SW480 (cell line): ENCODE data around the gene GRB10.
"Not testable (repeated sequence)": the region's sequence is repeated elsewhere in the genome, so short reads cannot be mapped to it uniquely, and the experiment has no call there.

Source experiments
- DNase-seq: peaks from one replicate; pipeline ENCODE4 v3.0.0-alpha.2; 2016; ENCODE audit warnings: low spot score

GRB10 gene

DNA sequence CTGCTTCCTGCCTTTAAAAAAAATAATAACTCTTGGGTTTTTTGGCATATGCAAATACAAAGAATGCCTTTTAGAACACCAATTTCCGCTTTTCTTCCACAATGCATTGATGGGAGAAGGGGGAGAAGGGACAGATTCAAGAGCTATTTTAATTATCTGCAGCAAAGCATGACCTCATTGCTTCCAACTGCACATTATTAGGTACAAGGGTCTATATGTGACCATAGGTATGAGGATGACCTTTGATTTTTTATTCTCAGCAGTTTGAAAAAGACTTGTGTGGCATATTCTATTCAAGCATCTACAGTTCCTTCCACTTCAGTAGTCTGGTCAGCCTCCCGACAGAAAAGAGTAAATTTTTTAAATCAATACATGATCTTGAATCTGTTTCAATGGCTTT is 39.7 kb downstream of the GRB10 start:
- no peak for DNase-seq

GRCh38 chr7:50742401-50742800 is 40.3 kb downstream of the GRB10 start:
- DNase-seq, result no peak

GRCh38 chr7:50739744-50740435 is 42.8 kb downstream of the GRB10 start:
- DNase-seq, result no peak

GRCh38 chr7:50738932-50739331 is 43.8 kb downstream of the GRB10 start:
- no peak for DNase-seq

GRCh38 chr7:50735836-50736235 is 46.9 kb downstream of the GRB10 start:
- not testable (repeated sequence) for DNase-seq

GRCh38 chr7:50735333-50735732 is 47.4 kb downstream of the GRB10 start:
- DNase-seq, result no peak

DNA sequence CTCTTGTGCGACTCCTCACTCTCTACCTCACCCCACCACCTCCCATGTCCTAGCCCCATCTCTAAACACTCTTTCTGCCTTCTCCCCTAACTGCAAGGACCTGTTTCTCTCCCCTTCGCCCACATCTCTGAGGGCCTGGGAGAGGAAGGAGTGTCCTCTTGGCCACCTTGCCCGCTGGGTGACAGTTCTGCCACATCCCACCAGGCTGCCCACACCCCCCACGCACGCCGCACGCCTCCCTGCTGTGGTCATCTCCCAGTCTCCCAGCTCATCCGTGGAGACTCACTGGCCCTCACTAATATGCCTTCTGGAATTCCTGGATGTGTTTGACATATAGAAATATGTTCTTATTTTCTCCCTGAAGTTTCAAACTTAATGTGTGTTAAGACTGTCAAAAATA is 48.5 kb downstream of the GRB10 start:
- no peak for DNase-seq

GRCh38 chr7:50733552-50733951 is 49.1 kb downstream of the GRB10 start:
- DNase-seq, result no peak

GRCh38 chr7:50731703-50732582 is 50.8 kb downstream of the GRB10 start:
- DNase-seq, result no peak

- DNase-seq, result no peak
Observed at GRCh38 chr7:50730446-50731400, 52.0 kb downstream of the GRB10 start.

DNA sequence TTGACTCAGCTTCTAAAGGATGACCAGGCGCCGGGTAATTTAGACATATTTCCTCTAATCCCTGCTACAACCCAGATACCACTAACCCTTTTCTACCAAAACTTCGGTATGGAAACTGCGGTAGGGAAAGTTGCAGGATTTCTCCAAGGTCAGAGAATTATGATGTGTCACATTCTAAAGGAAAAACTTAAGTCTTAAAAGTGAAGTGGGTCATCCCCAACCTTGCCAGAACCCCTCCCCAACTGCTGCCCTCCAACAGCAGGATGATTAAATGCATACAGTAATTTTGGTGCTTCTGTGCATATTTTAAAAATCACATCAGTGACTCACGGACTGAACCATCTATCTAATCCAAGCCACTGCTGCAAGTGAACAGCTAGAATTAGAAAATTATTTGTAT is 52.7 kb downstream of the GRB10 start:
- no peak for DNase-seq

GRCh38 chr7:50728184-50728583 is 54.5 kb downstream of the GRB10 start:
- DNase-seq, result no peak

GRCh38 chr7:50727711-50728110 is 55.0 kb downstream of the GRB10 start:
- no peak for DNase-seq

GRCh38 chr7:50727072-50727471 is 55.6 kb downstream of the GRB10 start:
- no peak for DNase-seq

DNA sequence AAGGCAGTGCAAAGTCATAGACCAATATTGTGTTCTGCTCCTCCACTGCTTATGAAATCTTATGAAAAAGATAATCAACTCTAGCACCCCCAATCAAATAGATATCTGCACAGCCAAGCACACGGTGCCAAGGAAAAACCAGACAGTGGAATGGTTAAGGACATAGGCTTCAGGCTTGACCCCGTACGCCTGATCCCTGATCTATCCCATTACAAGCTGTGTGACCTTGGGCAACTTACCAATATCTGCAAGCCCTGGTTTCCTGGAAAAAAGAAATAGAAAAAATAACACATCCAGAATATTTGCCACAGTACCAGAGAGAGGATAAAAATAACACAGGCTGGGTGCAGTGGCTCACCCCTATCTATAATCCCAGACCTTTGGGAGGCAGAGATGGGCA is 56.9 kb downstream of the GRB10 start:
- no peak for DNase-seq

- DNase-seq, result no peak
Observed at GRCh38 chr7:50724526-50725520, 57.9 kb downstream of the GRB10 start.

- no peak for DNase-seq
Observed at GRCh38 chr7:50723888-50724287, 58.8 kb downstream of the GRB10 start.

DNA sequence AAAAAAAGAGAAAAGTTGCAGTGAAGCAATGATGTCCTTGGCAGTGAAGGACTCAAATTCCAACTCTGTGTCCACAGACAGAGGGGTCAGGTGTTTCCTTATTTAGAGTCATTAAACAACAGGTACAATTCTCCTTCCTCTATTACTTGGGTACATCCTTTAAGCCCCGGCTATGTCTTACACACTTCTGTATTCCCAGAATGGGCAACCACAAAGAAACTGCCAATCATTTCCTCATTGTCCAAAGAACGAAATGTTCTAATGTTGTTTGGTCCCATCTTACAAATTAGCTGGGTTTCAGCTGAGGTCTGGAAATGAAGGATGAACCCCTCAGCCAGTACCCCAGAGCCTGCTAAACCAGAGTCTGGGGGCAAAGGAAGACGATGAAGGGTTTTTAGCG is 59.5 kb downstream of the GRB10 start:
- DNase-seq, result no peak

DNA sequence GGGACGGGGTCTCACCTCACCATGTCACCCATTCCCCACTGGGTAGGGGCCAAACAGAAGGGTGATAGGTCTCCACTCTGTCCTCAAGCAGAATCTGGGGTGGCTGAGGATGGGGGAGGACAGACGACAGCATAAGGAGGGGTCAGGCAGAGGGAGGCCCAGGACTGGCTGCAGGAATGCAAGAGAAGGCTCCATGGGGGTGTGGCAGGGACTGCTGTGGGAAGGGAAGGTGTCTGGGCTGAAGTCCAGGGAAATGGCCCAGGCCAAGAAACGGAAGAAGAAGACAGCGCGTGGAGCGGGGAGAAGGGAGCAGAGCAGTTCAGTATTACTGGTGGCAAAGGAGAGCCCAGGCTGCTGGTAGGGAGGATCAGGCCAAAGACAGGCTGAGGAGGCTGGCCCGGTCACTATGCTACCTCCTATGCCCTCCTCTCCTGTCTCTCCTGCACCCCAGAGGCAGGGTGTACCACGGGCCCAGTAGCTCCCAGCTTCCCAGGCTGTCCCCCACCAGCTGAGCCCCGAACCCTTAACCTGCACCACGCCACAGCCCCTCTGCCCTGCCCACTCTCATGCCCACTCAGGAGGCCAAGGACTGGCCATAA is 60.9 kb downstream of the GRB10 start:
- DNase-seq, result no peak

- no peak for DNase-seq
Observed at GRCh38 chr7:50721160-50721559, 61.5 kb downstream of the GRB10 start.

GRCh38 chr7:50720295-50720694 is 62.4 kb downstream of the GRB10 start:
- no peak for DNase-seq
